VCaP (cell line): Measurements from ENCODE around the gene PLAAT4.

Source experiments
- H3K27ac ChIP-seq: fragments of 450-650 bp; 2 replicates; pipeline ENCODE4 v1.5.1; 2017
- CTCF ChIP-seq: fragments of 450-650 bp; conservative IDR thresholded peaks from 2 replicates; pipeline ENCODE4 v1.5.1; 2017; ENCODE audit warnings: mild to moderate bottlenecking, moderate library complexity

The PLAAT4 gene

GRCh38 chr11:63510360-63511047 lies 26.1 kb upstream of the PLAAT4 start:
- no peak overlapping the region for H3K27ac ChIP-seq
- peak; percentile 22; the same call in 1 of the 2 replicates for TF ChIP-seq CTCF

DNA sequence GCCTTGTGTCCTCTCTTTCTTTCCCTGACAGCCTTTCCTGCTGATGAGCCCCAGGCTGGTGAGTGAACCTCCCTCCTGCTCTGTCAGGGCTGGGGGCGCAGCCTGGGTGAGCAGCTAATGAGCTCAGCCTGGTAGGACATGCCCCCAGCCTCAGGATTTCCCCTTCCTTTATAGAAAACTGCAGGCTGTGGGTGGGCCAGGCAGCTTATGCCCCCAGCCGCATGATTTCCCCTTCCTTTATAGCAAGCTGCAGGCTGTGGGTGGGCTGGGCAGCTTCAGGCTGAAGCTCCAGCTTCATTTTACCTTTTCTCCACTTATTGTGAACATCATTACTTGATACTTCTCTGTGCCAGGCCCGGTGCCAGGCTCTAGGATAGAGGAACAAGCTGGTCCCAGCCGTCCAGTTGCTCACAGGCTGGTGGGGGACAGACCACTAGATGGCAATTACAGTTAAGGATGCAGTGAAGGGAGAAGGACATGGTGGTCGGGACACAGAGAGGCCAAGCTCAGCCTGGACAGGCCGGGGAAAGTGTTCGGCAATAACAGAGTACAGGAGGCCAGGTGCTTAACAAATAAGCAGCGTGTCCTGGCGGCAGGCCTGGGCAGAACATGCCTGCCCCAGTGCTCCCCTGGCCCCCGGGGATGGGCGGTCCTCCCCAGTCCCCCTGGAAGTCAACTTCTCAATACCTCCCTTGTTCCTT lies 25.4 kb upstream of the PLAAT4 start:
- no peak for TF ChIP-seq CTCF
- H3K27ac ChIP-seq = no peak overlapping the region

GRCh38 chr11:63512816-63513215 lies 23.8 kb upstream of the PLAAT4 start:
- no peak for TF ChIP-seq CTCF

DNA sequence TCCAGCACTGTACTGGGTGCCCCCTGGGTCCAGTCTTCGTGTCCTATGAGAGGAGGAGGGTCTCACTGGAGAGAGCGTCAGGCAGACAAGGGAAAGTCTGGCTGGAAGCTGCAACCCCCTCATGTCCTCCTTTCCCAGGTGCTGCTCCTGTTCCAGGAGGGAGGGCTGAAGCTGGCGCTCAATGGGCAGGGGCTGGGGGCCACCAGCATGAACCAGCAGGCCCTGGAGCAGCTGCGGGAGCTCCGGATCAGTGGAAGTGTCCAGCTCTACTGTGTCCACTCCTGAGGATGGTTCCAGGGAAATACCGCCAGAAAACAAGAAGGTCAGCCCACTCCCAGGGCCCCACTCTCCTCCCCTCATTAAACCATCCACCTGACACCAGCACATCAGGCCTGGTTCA lies 20.5 kb upstream of the PLAAT4 start:
- no peak for TF ChIP-seq CTCF

More at GRCh38 chr11:63512816-63513215, 23.8 kb upstream of the PLAAT4 start:
- H3K27ac ChIP-seq = no peak overlapping the region

DNA sequence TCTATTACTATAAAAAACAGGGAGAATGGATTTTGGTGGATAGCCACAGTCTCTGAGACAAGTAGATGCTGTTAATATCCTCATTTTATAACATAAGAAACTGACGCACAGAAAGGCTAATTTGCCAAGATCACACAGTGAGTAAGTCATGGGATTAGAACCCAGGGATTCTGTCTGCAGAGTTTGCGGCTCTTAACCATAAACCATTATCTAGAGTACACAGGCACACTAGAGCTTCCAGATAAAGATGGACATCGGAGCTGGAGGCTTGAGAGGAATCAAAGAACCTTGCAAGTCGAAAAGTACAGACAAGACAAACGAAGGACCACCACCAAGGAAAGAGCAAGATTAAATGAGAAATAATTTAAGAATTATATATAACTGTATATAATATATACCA lies 19.5 kb upstream of the PLAAT4 start:
- H3K27ac ChIP-seq = no peak overlapping the region
- no peak for TF ChIP-seq CTCF

More for the DNA sequence above, 20.5 kb upstream of the PLAAT4 start:
- H3K27ac ChIP-seq = no peak overlapping the region

- TF ChIP-seq CTCF = no peak
- H3K27ac ChIP-seq = no peak overlapping the region
Observed at GRCh38 chr11:63518548-63518947, 18.1 kb upstream of the PLAAT4 start.

DNA sequence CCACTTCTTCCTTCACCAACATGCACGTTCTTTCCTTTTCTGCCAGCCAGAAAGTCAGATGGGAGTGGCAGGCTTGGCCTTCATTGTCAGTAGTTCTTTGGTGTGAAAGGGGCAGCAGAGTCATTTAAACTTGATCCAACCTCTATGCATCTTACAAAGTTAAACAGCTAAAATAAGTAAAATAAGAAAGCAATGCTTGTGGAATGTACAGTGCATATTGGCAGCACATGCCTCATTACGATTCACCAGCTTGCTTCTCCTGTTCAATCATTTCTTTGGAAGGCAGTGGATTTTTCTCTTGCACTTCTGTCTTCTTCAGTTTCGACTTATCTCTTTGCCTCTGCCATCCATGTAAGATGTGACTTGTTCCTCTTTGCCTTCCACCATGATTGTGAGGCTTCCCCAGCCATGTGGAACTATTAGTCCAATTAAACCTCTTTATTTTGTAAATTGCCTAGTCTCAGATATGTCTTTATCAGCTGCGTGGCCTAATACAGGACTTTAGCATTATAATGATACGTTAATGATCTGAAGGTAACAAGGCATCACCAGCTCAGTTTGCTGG lies 15.9 kb upstream of the PLAAT4 start:
- TF ChIP-seq CTCF = no peak

More for the DNA sequence above, 15.9 kb upstream of the PLAAT4 start:
- H3K27ac ChIP-seq = no peak overlapping the region
